HCT116 (cell line): ENCODE results near the gene DNAJC1. TPM values are rescaled to one million over a fixed set of nuclear protein-coding genes. Genes with fewer than 3 reads are reported as not detected.

Experiments used
- ATAC-seq: fragments of 200-7000 bp; cut with Tn5 transposase; 2 replicates; pipeline ENCODE4 v1.9.1; 2020; ENCODE audit warnings: mild to moderate bottlenecking, moderate library complexity
- BruUV-seq: library from RNA; stranded (reverse); fragments of 400-500 nt; replicated peaks from 2 replicates; lab custom pipeline; 2021; lab: Mats Ljungman, UMichigan
- CTCF ChIA-PET: fragments of 300-600 bp; sonication (Branson Sonifier 250); formaldehyde crosslinking; loops from one replicate; lab custom pipeline; 2021; ENCODE audit warnings: antibody characterized with exemption; lab: Charles Lee
- POLR2A ChIA-PET: fragments of 300-600, 350-600 bp; sonication (Branson Sonifier 250); formaldehyde crosslinking; loops from one replicate; lab custom pipeline; 2021; ENCODE audit warnings: antibody characterized with exemption; lab: Charles Lee
- RAD21 ChIA-PET, 2 experiments: fragments of 300-600 bp; sonication (Branson Sonifier 250); formaldehyde crosslinking; loops; one replicate each; lab custom pipeline; 2023; ENCODE audit warnings: low total read pairs in 2 of 2; ENCODE audit not compliant: uncharacterized antibody in 2 of 2, unreplicated experiment in 2 of 2, low non-redundant PET in 1 of 2; lab: Charles Lee
- DNase-seq: peaks from one replicate; pipeline ENCODE4 v3.0.0-alpha.2; 2010; ENCODE audit warnings: low read depth, low spot score
- H2AFZ ChIP-seq: fragments of 200-600 bp; shearing (Covaris generic), sonication (generic); 2 replicates; pipeline ENCODE4 v1.6.1; 2017; ENCODE audit warnings: low read depth, mixed run types, mixed read lengths, antibody characterized with exemption, low read length; ENCODE audit not compliant: poor library complexity, severe bottlenecking
- H3K27ac ChIP-seq: 2 replicates; pipeline ENCODE4 v1.5.1; 2012; ENCODE audit warnings: low read depth, low read length
- H3K27me3 ChIP-seq: fragments of 200-600 bp; sonication (generic); 2 replicates; pipeline ENCODE4 v1.6.1; 2016; ENCODE audit warnings: mixed run types, low read length, mixed read lengths; ENCODE audit not compliant: insufficient read depth
- H3K36me3 ChIP-seq, 2 experiments: fragments of 200-500 bp in 1 of 2; fragments of 200-600 bp in 1 of 2; sonication (Bioruptor generic) in 1 of 2; sonication (generic) in 1 of 2; 2 replicates each; pipeline versions ENCODE4 v1.5.1 to v1.6.1; 2014 to 2016; ENCODE audit warnings: low read length in 2 of 2, inconsistent platforms in 1 of 2, mixed read lengths in 1 of 2, mixed run types in 1 of 2; ENCODE audit not compliant: insufficient read depth in 2 of 2, control insufficient read depth in 1 of 2
- H3K4me1 ChIP-seq, 2 experiments: fragments of 200-600 bp in 1 of 2; sonication (generic) in 1 of 2; 2 replicates each; pipeline versions ENCODE4 v1.5.1 to v1.6.1; 2012 to 2017; ENCODE audit warnings: low read length in 2 of 2, inconsistent platforms in 1 of 2, mild to moderate bottlenecking in 1 of 2, mixed read lengths in 1 of 2, mixed run types in 1 of 2, moderate library complexity in 1 of 2; ENCODE audit not compliant: insufficient read depth in 2 of 2, control insufficient read depth in 1 of 2
- H3K4me2 ChIP-seq: fragments of 200-600 bp; sonication (generic); 2 replicates; pipeline ENCODE4 v1.6.1; 2017; ENCODE audit warnings: mixed run types, low read length, mixed read lengths
- H3K4me3 ChIP-seq, 2 experiments: fragments of 200-600 bp in 1 of 2; sonication (generic) in 1 of 2; replicated peaks in 1 of 2; 2 replicates each; pipeline ENCODE4 v1.5.1; 2011 to 2016; ENCODE audit warnings: low read length in 2 of 2, control low read depth in 1 of 2, low read depth in 1 of 2, mild to moderate bottlenecking in 1 of 2, mixed read lengths in 1 of 2, mixed run types in 1 of 2
- H3K79me2 ChIP-seq: fragments of 200-600 bp; sonication (generic); 2 replicates; pipeline ENCODE4 v1.6.1; 2017; ENCODE audit warnings: mild to moderate bottlenecking, mixed run types, low read length, moderate library complexity, mixed read lengths; ENCODE audit not compliant: insufficient read depth
- H3K9ac ChIP-seq: fragments of 200-600 bp; sonication (generic); 2 replicates; pipeline ENCODE4 v1.6.1; 2016; ENCODE audit warnings: low read length, mixed read lengths
- H3K9me2 ChIP-seq: fragments of 200-600 bp; sonication (generic), shearing (Covaris generic); 2 replicates; pipeline ENCODE4 v1.6.1; 2017; ENCODE audit warnings: mixed run types, mild to moderate bottlenecking, moderate library complexity; ENCODE audit not compliant: insufficient read depth
- H3K9me3 ChIP-seq, 2 experiments: fragments of 200-500 bp in 1 of 2; fragments of 200-600 bp in 1 of 2; sonication (Bioruptor generic) in 1 of 2; sonication (generic) in 1 of 2; 2 replicates each; pipeline ENCODE4 v1.6.1; 2014 to 2017; ENCODE audit warnings: low read length in 2 of 2, mixed read lengths in 2 of 2, inconsistent platforms in 1 of 2, low read depth in 1 of 2, mild to moderate bottlenecking in 1 of 2, mixed run types in 1 of 2, moderate library complexity in 1 of 2; ENCODE audit not compliant: control insufficient read depth in 1 of 2, insufficient read depth in 1 of 2
- H4K20me1 ChIP-seq: fragments of 200-600 bp; sonication (generic), shearing (Covaris generic); 2 replicates; pipeline ENCODE4 v1.6.1; 2017; ENCODE audit warnings: mixed run types, mild to moderate bottlenecking, moderate library complexity; ENCODE audit not compliant: insufficient read depth
- ATF3 ChIP-seq: IDR thresholded peaks from 2 replicates; pipeline ENCODE4 v1.6.1; 2012
- CEBPB ChIP-seq: IDR thresholded peaks from 2 replicates; pipeline ENCODE4 v1.6.1; 2012; ENCODE audit warnings: low read depth
- CTCF ChIP-seq, 3 experiments: fragments of 200-600 bp in 1 of 3; sonication (generic) in 1 of 3; IDR thresholded peaks in 2 of 3; conservative IDR thresholded peaks in 1 of 3; 2 replicates each; pipeline ENCODE4 v1.5.1; 2012 to 2017; ENCODE audit warnings: low read depth in 2 of 3, low read length in 2 of 3, antibody characterized with exemption in 1 of 3, borderline replicate concordance in 1 of 3, control low read depth in 1 of 3, mild to moderate bottlenecking in 1 of 3, mixed read lengths in 1 of 3, mixed run types in 1 of 3, moderate library complexity in 1 of 3; ENCODE audit not compliant: insufficient read depth in 1 of 3
- EGR1 ChIP-seq: IDR thresholded peaks from 2 replicates; pipeline ENCODE4 v1.6.1; 2012; ENCODE audit warnings: low read depth
- ELF1 ChIP-seq: IDR thresholded peaks from 2 replicates; pipeline ENCODE4 v1.6.1; 2012; ENCODE audit warnings: low read depth, borderline replicate concordance
- EZH2 ChIP-seq: fragments of 200-600 bp; sonication (generic); IDR thresholded peaks from 2 replicates; pipeline ENCODE4 v1.6.1; 2017; ENCODE audit warnings: antibody characterized with exemption, mixed run types
- FOSL1 ChIP-seq: IDR thresholded peaks from 2 replicates; pipeline ENCODE4 v1.6.1; 2012; ENCODE audit warnings: low read depth
- REST ChIP-seq: IDR thresholded peaks from 2 replicates; pipeline ENCODE4 v1.6.1; 2012; ENCODE audit warnings: low read depth
- SIN3A ChIP-seq: IDR thresholded peaks from 2 replicates; pipeline ENCODE4 v1.6.1; 2012; ENCODE audit warnings: low read depth
- SP1 ChIP-seq: IDR thresholded peaks from 2 replicates; pipeline ENCODE4 v1.6.1; 2012; ENCODE audit warnings: low read depth
- SRF ChIP-seq: IDR thresholded peaks from 2 replicates; pipeline ENCODE4 v1.6.1; 2012; ENCODE audit warnings: low read depth
- YY1 ChIP-seq: IDR thresholded peaks from 2 replicates; pipeline ENCODE4 v1.6.1; 2011; ENCODE audit warnings: low read length, low read depth, moderate library complexity, mild to moderate bottlenecking; ENCODE audit not compliant: insufficient replicate concordance; ENCODE audit errors: extremely low read depth
- ZBTB33 ChIP-seq: IDR thresholded peaks from 2 replicates; pipeline ENCODE4 v1.6.1; 2011; ENCODE audit warnings: mild to moderate bottlenecking, low read length, moderate library complexity; ENCODE audit not compliant: insufficient replicate concordance; ENCODE audit errors: extremely low read depth
- intact Hi-C: fragments of 100-400 bp; cut with micrococcal nuclease; formaldehyde crosslinking; loops from 2 replicates; pipeline ENCODE4 v1.10.0; 2022
- total RNA-seq: library from RNA; stranded (reverse); gene quantifications from one replicate; pipeline ENCODE4 v1.2.1, GENCODE V29; 2021; ENCODE audit not compliant: unreplicated experiment

Gene DNAJC1
- total RNA-seq, 1 experiment from 2014 or later: 17.9 TPM

GRCh38 chr10:21929070-21929469 lies 74.5 kb downstream of the DNAJC1 start:
- Histone ChIP-seq H3K79me2 (peaks cover 4% of the 10 kb centered on the region; the same call in 1 of the 2 replicates), H3K27me3 (no peaks in the 10 kb centered on the region), H3K9ac (no peak overlapping the region), H3K36me3 (no peaks in the 10 kb centered on the region), H3K9me2 (no peaks in the 10 kb centered on the region), H3K4me2 (no peak overlapping the region), H2AFZ (no peak overlapping the region), H3K4me3 (no peak overlapping the region), H3K4me1 (peaks cover 2 to 12% of the 10 kb centered on the region in 2 experiments; a peak in 3 of 4 replicates), H4K20me1 (no peaks in the 10 kb centered on the region), H3K9me3 (no peaks in the 10 kb centered on the region), H3K27ac (no peak overlapping the region)
- ChIA-PET RAD21 (no interaction called here), CTCF (no interaction called here), POLR2A (no interaction called here)
- intact Hi-C loops: no loop called here
- DNase-seq (no peak), ATAC-seq (no peak)
- TF ChIP-seq SRF (no peak), CTCF (IDR thresholded peaks at IDR 0.05 in 2 of 3, conservative IDR thresholded peaks at IDR 0.05 in 1 of 3; ENCODE audit: borderline replicate concordance in 1 of 3, insufficient read depth in 1 of 3, low read depth in 2 of 3, low read length in 2 of 3) (no peak), CEBPB (no peak), EGR1 (no peak), SIN3A (no peak), ATF3 (no peak), ZBTB33 (no peak), REST (no peak), SP1 (no peak), FOSL1 (no peak), EZH2 (no peak), YY1 (no peak), ELF1 (no peak)
- no TSS peak for BruUV-seq
